K562 treated with DMSO at 1 percent for 12 hours (cell line): ENCODE data around the gene VEGFA. TPM values are rescaled to one million over a fixed set of nuclear protein-coding genes. Genes with fewer than 3 reads are reported as not detected.

Experiments
- total RNA-seq: library from RNA; unstranded; fragments of 300-600 nt; gene quantifications from 2 replicates; pipeline ENCODE4 v1.2.3, GENCODE V29; 2022; ENCODE audit not compliant: insufficient read depth

Gene VEGFA
- 71.2 and 196 TPM in 2 replicates for total RNA-seq

GRCh38 chr6:43769526-43770371, at the start of gene VEGFA:
TSS of gene VEGFA (plus strand) at chr6:43770211.

Other genes with a start within 250 kb of the VEGFA start
- 26.6 and 76.6 TPM in 2 replicates for gene XPO5, start 194.2 kb upstream of the VEGFA start, total RNA-seq
- gene POLH, start 194.0 kb upstream of the VEGFA start, total RNA-seq: 13.2 and 40.2 TPM in 2 replicates
- 178 and 275 TPM in 2 replicates for gene GTPBP2, start 140.9 kb upstream of the VEGFA start, total RNA-seq
- gene MAD2L1BP, start 134.4 kb upstream of the VEGFA start, total RNA-seq: 70.4 and 73.4 TPM in 2 replicates
- 0.51 and 0.81 TPM in 2 replicates for gene RSPH9, start 125.2 kb upstream of the VEGFA start, total RNA-seq
- gene MRPS18A, start 82.4 kb upstream of the VEGFA start, total RNA-seq: 116 and 159 TPM in 2 replicates